HL-60/S4 (cell line): Measurements from ENCODE around the gene ENTPD2.

Source experiments
- in situ Hi-C: fragments of 300-500 bp; cut with MboI; formaldehyde crosslinking; loops from 2 replicates; pipeline ENCODE4 v1.14.3; 2022; ENCODE audit warnings: low sequenced_read_pairs

Gene ENTPD2

DNA sequence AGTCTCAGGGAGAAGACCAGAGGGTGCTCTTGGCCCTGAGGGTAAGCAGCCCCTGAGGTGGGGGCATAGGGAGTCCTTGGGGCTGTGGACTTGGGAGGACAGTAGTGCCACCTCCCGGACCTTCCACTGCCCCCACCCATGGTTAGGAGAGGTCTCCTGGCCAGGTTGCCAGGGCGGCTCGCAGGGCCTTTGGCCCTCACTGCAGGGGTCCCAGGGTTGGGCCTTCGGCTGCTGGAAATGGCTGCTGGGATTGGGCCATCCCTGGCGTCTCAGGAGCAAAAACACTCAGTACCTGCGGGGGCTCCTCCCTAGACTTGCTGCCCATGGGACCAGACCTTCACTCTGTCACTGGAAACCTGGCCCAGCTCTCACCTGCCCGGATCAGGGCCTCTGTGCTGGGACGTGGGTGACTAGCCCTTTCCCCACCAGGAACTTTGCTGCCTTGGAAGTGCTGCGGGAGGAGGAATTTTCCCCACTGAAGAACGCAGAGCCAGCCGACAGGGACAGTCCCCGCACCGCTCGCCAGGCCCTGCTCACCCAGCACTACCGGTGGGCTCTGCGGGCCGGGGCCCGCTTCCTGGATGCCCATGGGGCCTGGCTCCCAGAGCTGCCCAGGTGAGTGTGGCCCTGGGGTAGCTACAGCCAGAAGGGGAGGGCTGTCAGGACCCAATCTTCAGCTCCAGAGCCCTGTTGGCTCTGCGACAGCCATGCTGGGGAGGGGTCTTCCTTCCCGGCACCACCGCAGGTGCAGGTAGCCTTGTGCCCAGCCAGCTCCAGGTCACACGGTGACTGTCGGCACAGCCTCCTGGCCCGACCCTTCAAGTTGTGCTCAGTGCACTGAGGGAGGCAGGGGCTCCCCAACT is 26.6 kb upstream of the ENTPD2 start:
- in situ Hi-C loops, result no loop called here

DNA sequence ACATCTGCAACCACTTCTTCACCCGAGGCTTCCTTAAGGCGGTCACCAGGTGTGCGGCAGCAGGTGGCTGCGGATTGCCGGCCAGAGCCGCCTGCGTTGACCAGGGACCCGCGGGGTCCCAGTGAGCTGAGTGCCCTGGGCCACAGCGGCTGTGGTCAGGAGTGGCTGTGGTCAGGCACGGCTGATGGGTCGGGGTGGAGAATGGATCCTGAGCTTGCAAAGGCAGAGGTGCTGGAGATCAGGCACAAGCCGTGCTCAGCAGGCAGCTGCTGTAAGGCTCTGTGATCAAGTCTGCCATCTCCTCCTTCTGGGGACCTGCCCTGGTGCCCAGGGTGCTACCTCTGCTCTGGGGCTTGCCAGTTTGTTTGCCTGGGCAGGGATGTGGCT is 25.5 kb upstream of the ENTPD2 start:
- in situ Hi-C loops, result no loop called here

DNA sequence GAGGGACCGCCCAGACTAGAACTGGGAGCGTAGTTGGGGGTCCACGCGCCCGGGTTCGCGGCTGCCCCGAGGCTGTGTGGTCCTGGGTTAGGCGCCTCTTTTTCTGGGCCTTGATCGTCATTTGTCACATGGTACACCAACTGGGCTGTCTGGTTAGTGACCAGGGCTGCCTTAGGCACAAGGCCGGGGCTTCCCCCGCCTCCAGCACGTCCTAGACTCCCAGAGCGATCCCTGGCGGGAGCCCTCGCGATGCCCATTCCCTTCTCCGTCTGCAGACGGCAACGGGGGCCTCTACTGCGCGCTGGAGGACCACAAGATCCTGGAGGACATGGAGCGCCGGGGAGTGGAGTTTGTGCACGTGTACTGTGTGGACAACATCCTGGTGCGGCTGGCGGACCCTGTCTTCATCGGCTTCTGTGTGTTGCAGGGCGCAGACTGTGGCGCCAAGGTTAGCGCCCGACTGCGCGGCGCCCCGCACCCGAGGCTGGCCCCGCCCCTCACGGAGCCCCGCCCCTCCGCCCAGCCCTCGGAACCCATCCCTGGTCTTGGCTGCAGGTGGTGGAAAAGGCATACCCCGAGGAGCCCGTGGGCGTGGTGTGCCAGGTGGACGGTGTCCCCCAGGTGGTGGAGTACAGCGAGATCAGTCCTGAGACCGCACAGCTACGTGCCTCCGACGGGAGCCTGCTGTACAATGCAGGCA is 25.0 kb upstream of the ENTPD2 start:
- in situ Hi-C loops, result no loop called here

DNA sequence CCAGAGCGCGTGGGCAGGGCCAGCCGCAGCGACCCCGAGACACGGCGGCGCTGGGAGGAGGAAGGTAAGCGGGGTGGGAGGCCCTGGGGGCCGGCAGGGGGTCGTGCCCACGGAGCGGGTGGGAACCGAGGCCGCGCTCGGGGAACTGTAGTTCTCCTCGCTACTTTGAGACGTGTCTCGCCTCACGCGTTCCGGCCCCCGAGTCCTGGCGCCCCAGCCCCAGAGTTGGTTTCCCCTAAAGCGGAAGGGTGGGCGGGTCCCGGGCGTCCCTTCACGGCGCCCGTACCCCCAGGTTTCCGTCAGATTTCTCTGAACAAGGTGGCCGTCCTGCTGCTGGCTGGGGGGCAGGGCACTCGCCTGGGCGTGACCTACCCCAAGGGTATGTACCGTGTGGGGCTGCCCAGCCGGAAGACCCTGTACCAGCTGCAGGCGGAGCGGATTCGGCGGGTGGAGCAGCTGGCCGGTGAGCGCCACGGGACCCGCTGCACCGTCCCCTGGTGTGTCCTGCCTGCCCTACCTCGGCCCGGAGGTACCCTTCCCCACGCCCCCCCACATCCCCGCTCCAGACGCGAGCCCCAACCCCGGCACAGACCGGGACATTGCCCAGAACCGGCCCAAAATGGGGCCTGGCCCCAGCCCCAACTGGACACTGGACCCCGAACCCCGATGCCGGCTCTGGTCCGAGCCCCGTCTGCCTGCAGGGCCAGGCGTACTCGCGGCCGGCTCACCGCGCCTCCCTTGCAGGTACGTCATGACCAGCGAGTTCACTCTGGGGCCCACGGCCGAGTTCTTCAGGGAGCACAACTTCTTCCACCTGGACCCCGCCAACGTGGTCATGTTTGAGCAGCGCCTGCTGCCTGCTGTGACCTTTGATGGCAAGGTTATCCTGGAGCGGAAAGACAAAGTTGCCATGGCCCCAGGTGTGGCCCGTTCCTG is 24.2 kb upstream of the ENTPD2 start:
- in situ Hi-C loops, result no loop called here

DNA sequence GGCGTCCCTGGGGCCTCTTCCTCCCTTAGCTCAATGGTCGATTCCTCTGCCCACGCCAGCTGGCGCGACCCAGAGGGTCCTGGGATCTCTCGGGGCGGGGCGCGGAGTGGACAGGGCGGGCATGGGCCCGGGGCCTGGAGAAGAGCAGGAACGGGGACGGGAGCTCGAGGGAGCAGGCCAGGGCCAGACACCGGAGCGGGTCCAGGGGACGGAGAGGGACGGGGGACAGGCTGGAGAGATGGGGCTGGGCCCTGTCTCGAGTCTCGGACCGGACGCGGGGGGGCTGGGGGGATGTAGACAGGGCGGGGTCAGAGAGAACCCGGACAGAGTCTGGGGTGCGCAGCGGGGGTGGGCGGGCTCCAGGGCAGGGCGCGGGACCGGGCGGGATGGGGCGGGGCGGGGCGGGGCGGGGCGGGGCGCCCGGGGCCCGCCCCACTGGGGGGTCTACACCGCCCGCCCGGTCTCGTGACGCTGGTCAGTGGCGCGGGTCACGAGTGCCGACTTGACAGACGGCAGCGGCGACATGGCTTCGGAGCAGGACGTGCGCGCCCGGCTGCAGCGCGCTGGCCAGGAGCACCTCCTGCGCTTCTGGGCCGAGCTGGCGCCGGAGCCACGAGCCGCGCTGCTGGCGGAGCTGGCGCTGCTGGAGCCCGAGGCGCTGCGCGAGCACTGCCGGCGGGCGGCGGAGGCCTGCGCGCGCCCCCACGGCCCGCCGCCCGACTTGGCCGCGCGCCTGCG is 23.3 kb upstream of the ENTPD2 start, which contains the start of gene UAP1L1:
Gene UAP1L1 (plus strand): TSS at position 508 of the 738 bp plus-strand sequence. CDS start 16 bp downstream, at position 524.
- in situ Hi-C loops, result no loop called here

DNA sequence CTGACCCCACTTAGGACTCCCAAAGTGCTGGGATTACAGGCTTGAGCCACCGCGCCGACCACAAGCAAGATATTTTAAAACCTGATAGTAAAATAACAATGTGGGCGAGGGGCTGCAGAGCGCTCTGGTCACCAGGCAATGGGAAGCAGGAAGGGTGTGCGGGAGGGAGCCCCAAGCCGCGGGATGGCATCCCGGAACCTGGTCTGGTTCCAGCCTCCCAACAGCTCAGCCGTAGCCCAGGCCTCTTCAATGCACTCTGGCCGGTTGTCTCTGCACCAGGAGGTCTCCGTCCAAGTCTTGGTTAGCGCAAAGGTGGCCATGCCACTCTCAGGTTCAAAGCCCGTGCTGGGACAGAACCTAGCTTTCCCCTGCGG is 22.8 kb upstream of the ENTPD2 start:
- in situ Hi-C loops, result no loop called here

DNA sequence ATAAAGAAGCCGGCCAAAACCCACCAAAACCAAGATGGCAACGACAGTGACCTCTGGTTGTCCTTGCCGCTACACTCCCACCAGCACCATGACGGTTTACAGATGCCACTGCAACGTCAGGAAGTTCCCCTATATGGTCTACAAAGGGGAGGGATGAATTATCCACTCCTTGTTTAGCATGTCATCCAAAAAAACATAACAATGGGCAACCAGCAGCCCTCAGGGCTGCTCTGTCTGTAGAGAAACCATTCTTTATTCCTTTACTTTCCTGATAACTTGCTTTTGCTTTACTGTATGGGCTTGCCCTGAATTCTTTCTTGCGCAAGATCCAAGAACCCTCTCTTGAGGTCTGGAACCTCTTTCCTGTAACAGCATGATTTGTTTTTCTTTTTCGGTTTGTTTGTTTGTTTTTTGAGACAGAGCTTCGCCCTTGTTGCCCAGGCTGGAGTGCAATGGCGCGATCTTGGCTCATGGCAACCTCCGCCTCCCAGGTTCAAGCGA is 21.5 kb upstream of the ENTPD2 start:
- in situ Hi-C loops, result no loop called here

DNA sequence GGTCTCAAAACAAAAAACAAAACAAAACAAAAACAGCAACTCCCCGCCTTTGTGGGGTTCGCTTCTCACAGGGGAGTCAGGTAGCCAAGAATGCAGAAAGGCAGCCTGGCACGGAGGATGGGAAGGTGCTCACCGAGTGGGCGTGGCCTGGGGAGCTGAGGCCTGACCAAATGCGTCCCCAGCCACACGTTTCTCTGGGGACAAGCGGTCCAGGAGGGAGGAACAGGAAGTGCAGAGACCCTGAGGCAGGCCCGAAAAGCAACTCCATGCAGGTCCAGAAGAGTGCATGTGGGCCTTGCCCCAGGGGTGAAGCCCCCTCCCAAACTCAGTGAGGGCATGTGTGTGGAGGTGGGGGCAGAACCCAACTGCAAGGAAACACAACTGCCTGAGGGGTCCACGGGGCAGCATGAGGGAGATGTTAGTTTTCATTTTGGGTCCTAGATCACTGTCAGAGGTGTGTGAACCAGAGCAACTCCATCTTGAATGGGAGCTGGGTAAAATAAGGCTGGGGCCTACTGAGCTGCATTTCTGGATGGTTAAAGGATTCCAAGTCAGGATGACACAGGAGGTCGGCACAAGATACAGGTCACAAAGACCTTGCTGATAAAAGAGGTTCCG is 20.9 kb upstream of the ENTPD2 start:
- in situ Hi-C loops, result no loop called here

DNA sequence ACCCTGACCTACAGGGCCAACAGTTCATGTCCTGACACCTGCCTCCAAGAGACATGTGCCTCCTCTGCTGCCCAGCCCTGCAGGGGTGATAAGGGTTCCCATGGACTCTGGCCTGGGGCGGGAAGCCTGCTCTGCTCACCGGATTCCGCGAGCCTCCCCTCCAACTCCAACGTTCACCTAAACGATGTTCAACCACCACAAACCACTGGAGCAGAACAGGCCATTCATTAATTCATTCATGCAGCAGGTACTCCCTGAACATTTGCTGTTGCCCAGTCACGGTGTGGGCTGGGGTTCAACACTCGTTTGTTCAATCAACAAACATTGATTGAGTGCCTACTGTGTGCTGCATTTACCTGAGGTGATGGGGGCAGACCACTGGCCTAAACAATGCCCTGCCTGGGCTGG is 20.1 kb upstream of the ENTPD2 start:
- in situ Hi-C loops, result no loop called here

DNA sequence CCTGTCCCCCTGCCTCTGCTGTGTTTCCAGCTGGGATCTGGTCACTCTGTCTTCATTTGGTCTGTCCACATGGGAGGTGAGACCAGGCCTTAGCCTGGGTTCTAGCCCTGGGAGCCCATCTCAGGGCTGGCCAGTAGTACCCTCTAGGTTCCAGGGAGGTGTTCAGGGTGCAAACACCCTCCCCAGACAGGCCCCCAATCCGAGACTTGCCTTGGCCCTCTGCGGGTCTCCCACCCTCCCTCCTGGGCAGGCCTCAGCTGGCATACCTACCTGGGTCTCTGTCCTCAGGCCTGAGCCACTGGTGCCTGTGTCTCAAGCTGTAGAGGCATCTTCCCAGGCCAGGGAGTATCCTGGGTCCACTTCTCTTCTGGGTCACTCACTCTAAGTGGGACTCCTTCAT is 17.4 kb upstream of the ENTPD2 start:
- in situ Hi-C loops, result no loop called here

DNA sequence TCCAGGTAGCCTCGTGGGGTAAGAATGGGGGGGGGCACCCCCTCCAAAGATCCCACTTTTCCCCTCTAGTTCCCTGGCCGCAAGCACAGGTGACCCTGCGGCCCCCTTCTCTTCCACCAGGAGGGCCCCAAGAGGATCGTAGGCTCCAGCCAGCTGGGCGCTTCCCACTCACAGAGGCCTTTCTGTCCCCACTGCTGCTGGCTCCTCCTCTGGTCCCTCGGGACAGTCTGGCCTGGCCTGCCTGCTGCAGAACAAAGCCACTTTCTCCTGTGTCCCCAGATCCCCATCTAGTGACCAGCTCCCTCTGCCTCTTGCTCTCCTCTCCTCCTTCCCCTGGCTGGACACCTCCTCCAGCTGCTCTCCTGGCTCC is 17.0 kb upstream of the ENTPD2 start:
- in situ Hi-C loops, result no loop called here

DNA sequence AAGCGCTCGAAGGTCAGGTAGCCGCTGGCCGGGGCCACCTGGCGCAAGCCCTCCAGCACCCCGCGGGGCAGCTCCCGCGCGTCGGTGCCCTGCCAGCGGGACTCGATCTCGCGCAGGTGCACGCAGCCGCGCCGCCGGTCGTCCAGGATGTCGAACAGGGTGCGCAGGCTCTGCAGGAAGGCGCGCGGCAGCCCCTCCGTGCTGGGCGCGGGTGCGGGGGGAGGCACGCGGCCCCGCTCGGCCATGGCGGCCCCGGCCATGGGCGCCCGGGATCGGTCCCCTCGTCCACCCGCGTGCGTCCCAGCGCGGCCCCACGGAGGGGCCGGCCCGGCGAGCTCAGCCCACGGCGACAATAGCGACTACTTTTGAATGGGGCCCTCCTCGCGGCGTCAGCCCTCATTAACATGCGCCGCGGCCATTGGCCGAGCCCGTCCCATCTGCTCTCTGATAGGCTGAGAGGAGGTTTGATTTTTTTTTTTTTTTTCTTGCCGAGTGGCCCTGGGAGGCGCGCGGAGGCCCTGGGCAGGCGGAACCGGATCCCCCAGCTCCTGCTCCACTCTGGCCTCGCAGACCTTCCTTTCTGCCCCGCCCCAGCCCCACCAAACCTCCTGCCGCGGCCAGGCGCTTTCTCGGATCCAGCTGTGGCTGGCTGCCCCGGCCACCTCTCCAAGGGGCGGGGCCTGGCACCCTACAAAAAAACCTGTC is 16.5 kb upstream of the ENTPD2 start, which contains the start of gene SAPCD2:
Gene SAPCD2 (minus strand): TSS at position 357 of the 705 bp plus-strand sequence. CDS start 97 bp downstream, at position 260.
- in situ Hi-C loops, result no loop called here

DNA sequence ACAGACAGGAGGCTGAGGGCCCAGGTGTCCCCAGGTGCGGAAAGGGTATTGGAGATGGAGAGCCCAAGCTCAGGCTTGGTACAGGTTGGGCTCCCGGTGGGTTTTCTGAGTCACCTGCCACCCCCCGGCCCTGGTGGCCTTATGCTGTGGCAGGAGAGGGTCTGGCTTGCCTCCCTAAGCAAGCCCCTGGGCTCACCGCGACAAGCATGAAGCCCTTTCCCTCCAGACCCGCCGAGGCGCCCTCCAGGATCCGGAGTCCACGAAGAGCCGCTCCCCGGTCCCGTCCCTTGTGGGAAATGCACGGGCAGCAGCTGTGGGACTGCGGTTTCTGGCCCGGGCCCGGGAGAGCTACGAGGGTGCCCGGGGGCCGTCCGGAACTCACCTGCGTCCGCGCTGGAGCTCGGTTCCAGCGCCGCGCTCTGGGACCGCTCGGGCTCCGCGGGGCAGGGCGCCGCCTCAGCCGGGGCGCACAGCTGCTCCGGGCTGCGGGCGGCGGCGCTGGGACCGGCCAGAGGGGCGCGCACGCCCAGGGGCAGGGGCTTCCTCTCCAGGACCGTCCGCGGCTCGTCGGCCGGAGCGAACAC is 15.7 kb upstream of the ENTPD2 start:
- in situ Hi-C loops, result no loop called here

DNA sequence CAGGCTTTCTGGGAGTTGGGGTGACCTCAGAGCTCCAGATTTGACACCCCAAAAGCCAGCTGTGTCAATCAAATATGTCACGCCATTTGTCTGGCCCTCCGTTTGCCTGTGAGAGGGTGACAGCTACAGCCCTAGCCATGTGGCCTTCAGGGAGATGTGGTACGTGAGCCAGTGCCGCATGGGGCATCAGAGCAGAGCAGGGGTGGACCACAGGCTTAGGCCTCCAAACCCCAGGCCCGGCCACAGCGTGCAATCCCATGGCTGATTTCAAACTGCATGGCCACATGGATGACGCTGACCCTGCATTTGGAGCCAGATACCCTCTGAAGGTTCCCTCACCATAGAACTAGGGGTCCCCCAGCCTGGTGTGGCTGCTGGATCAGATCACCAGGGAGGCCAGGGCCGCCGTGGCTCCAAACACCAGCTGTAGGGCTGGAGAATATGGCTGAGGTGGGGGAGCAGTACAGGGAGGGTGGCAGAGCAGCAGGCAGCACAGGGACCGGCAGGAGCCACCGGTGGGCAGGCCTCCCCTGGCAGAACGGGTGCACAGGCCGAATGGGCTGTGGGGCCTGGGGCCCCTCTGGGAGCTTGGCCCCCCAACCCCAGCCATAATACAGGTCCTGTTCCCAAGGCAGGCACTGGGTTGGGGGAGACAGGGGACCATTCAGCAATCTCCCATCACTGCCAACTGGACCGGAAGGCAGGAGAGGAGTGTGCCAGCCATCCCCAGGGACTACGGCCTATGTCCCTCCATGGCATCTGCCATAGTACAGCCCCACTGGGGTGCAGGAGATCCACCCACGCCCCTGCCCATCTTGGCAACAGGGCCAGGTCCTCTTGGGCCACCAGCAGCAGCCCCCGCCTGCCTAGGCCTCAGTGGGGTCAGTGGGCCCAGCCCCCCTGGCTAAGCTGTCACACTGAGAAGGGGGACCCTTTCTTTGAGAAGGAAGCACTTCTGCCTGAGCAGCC is 15.0 kb upstream of the ENTPD2 start:
- in situ Hi-C loops, result no loop called here

DNA sequence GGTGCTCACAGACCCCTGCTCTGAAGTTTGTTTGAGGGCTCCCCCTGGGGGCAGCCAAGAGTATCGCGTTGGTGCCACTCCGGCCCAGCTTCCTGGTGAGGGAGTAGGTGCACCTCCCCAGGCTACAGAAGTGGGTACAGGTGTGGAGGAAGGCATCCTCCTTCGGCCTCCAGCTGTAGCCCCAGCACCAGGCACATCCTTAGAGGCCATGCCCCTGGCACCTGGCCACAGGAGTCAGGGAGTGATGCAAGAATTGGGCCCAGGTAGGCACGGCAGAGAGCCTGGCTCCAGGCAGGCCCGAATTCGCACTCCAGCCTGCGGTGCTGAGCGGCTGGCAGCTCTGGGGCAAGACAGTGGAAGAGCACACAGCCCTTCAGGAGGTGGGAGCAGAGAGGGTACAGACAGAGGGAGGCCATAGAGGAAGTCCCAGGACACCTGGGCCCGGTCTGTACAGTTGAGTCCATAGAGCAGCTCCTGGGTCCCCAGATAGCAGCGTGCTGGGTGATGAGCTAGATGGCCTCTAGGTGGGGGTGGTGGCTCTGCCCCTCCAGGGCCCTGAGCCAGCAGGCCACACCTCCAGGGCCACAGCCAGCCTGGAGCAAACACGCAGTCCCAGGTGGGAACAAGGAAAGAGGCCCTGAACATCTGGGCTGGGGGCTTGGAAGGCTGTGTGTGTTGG is 14.1 kb upstream of the ENTPD2 start:
- in situ Hi-C loops, result no loop called here

DNA sequence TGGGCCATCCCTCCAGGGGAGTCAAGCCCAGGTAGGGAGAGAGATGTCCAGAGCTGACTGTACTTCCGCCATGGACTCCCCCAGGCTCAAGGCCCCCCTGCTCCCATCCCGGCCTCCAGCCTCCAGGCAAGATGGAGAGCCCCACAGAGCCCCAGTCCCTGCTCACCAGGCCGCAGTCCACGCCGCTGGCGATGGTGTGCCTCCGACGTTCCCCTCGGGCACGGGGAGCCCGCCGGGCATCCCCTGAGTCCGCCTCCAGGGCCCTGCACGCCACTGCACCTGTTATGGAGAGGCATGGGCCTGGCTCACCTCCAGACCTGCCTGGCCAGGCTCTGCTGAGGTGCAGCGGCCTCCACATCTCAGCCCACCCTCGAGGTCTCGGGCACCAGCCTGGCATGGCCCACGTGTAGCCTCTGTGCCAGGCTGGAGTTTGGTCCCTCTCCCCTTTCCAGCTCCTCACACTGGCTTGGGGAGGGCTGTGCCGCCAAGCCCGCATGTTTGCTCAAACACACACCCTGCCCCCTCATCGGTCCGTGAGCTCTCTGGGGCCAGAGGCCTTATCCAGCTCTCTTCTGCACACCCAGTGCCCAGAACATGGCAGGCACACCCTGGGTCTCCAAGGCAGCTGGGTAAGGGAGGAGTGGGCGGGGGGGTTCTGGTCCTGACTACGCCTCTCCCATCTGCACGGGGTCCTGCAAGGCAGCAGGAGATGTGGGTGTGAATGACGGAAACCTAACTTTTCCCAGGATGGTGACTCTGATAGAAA is 12.4 kb upstream of the ENTPD2 start:
- in situ Hi-C loops, result no loop called here
